ENCODE data around the gene SMIM35. TPM values are rescaled to one million over a fixed set of nuclear protein-coding genes. Genes with fewer than 3 reads are reported as not detected.
A peak's percentile ranks its signal among the peaks of the same experiment; 100 is the strongest.

SMIM35 gene
- total RNA-seq, 4 donors from 2014 or later: not detected

DNA sequence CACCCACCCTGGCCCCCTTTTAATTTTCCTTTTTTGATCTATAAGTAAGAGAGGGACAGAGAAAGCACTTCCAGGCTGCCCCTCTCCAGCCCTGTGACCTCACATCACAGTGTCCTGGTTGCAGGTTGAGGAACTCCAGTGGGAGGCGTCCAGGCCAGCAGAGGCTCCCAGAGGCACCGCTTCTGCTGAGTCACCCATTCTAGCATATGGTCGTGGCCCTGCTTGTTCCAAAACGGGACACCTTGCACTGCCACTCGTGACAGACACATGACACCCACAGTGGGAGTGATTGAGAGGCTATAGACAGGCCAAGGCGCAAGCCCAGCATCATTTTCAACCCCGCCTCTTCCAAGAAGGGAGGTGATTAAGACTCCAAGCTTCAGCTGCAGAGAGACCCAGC, 25.9 kb downstream of the SMIM35 start:
- intact Hi-C loops (cut with DNase I; ENCODE audit: low total_unique reads) (no loop called here), in situ Hi-C loops (cut with MboI; ENCODE audit: low sequenced_read_pairs in 4 of 4) (loop anchor here in 1 of 4 donors (25.0 kb wide), 1 partner anchor 624 kb away; no protein-coding TSS in a partner anchor)
- no peaks in the 10 kb centered on the region for H3K27me3 ChIP-seq
- ATAC-seq: peak; percentile 87 to 96
- H3K4me1 ChIP-seq: peaks cover 8 to 20% of the 10 kb centered on the region in 2 donors
- DNase-seq: peak; percentile 79
- TF ChIP-seq, protein P1, sequence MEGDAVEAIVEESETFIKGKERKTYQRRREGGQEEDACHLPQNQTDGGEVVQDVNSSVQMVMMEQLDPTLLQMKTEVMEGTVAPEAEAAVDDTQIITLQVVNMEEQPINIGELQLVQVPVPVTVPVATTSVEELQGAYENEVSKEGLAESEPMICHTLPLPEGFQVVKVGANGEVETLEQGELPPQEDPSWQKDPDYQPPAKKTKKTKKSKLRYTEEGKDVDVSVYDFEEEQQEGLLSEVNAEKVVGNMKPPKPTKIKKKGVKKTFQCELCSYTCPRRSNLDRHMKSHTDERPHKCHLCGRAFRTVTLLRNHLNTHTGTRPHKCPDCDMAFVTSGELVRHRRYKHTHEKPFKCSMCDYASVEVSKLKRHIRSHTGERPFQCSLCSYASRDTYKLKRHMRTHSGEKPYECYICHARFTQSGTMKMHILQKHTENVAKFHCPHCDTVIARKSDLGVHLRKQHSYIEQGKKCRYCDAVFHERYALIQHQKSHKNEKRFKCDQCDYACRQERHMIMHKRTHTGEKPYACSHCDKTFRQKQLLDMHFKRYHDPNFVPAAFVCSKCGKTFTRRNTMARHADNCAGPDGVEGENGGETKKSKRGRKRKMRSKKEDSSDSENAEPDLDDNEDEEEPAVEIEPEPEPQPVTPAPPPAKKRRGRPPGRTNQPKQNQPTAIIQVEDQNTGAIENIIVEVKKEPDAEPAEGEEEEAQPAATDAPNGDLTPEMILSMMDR (IDR thresholded peaks at IDR 0.05 in 4 of 5, conservative IDR thresholded peaks at IDR 0.05 in 1 of 5): no peak
- no peak for TF ChIP-seq POLR2A (IDR thresholded peaks at IDR 0.05)
- peak overlapping the region in 2 of 4 donors; percentile 33 to 69 for H3K27ac ChIP-seq
- no peaks in the 10 kb centered on the region for H3K36me3 ChIP-seq
- H3K9me3 ChIP-seq: no peaks in the 10 kb centered on the region
- no peak overlapping the region for H3K4me3 ChIP-seq

DNA sequence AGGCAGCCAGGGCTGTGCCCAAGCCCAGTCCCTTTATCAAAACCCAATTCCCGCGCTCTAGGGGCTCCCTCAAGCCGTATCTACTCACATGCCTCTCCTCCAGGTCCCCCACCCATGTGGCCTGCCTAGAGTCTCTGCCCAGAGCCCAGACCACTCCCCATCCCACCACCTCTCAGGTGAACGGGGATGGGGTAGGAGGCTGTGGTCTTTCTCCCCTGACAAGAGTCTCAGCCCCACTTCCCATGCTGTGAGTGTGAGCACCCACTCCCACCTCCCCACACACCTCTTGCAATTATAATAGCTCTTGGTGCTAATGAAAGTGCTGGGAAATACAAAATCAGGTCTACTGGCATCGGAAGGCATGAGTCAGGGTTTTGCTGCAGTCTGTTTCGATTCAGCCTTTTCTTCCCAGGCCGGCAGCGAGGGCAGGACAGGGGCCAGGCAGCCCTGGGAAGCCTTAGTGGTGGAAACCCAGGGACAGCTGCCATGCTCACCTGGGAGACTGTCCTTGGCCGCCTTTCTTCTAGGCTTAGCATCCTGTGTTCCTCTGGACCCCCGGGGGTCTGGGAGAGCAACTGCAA, 26.6 kb downstream of the SMIM35 start:
- Histone ChIP-seq H3K4me3 (no peak overlapping the region), H3K27me3 (no peaks in the 10 kb centered on the region), H3K4me1 (peaks cover 8 to 20% of the 10 kb centered on the region in 2 donors), H3K9me3 (no peaks in the 10 kb centered on the region), H3K36me3 (no peaks in the 10 kb centered on the region), H3K27ac (peak overlapping the region in 2 of 4 donors; percentile 33 to 69)
- ATAC-seq (peak; percentile 5 to 11), DNase-seq (no peak)
- in situ Hi-C loops (cut with MboI; ENCODE audit: low sequenced_read_pairs in 4 of 4): loop anchor here in 1 of 4 donors (25.0 kb wide), 1 partner anchor 623 kb away; no protein-coding TSS in a partner anchor
- TF ChIP-seq, protein P1 (IDR thresholded peaks at IDR 0.05 in 4 of 5, conservative IDR thresholded peaks at IDR 0.05 in 1 of 5): no peak
- TF ChIP-seq POLR2A (IDR thresholded peaks at IDR 0.05): no peak
- intact Hi-C loops (cut with DNase I; ENCODE audit: low total_unique reads): no loop called here

GRCh38 chr11:118059246-118059940, 27.4 kb downstream of the SMIM35 start:
- Histone ChIP-seq H3K9me3 (no peaks in the 10 kb centered on the region), H3K4me1 (peaks cover 8 to 20% of the 10 kb centered on the region in 2 donors), H3K27ac (peak overlapping the region in 1 of 4 donors; percentile 69), H3K4me3 (no peak overlapping the region), H3K27me3 (no peaks in the 10 kb centered on the region), H3K36me3 (no peaks in the 10 kb centered on the region)
- in situ Hi-C loops (cut with MboI; ENCODE audit: low sequenced_read_pairs in 4 of 4) (loop anchor here (10.0 to 25.0 kb wide), 3 partner anchors 115 to 622 kb away; no protein-coding TSS in a partner anchor), intact Hi-C loops (cut with DNase I; ENCODE audit: low total_unique reads) (loop anchor here (10.0 kb wide), 1 partner anchor 115 kb away; no protein-coding TSS in a partner anchor)
- ATAC-seq: no peak
- DNase-seq: no peak
- no peak for TF ChIP-seq POLR2A (IDR thresholded peaks at IDR 0.05)

GRCh38 chr11:118058311-118059245, 28.2 kb downstream of the SMIM35 start:
- H3K36me3 ChIP-seq: no peaks in the 10 kb centered on the region
- in situ Hi-C loops (cut with MboI; ENCODE audit: low sequenced_read_pairs in 4 of 4): loop anchor here (10.0 to 25.0 kb wide), 3 partner anchors 114 to 621 kb away; no protein-coding TSS in a partner anchor
- no peak overlapping the region for H3K27ac ChIP-seq
- H3K9me3 ChIP-seq: no peaks in the 10 kb centered on the region
- H3K4me1 ChIP-seq: peaks cover 8 to 20% of the 10 kb centered on the region in 2 donors
- intact Hi-C loops (cut with DNase I; ENCODE audit: low total_unique reads): loop anchor here (10.0 kb wide), 1 partner anchor 114 kb away; no protein-coding TSS in a partner anchor
- no peak overlapping the region for H3K4me3 ChIP-seq
- DNase-seq (no peak), ATAC-seq (no peak)
- no peak for TF ChIP-seq POLR2A (IDR thresholded peaks at IDR 0.05)
- TF ChIP-seq, protein P1 (IDR thresholded peaks at IDR 0.05 in 4 of 5, conservative IDR thresholded peaks at IDR 0.05 in 1 of 5): no peak
- no peaks in the 10 kb centered on the region for H3K27me3 ChIP-seq

All from gastrocnemius medialis (tissue), 4 donors.